GM21447 (cell line): ENCODE measurements around the gene SMG6.
A peak's percentile ranks its signal among the peaks of the same experiment; 100 is the strongest.
"Not testable (repeated sequence)": the region's sequence is repeated elsewhere in the genome, so short reads cannot be mapped to it uniquely, and the experiment has no call there.

Experiments used
- ATAC-seq: cut with Tn5 transposase; IDR thresholded peaks from one replicate; pipeline ENCODE4 v1.9.1; 2021; ENCODE audit not compliant: unreplicated experiment

The SMG6 gene

DNA sequence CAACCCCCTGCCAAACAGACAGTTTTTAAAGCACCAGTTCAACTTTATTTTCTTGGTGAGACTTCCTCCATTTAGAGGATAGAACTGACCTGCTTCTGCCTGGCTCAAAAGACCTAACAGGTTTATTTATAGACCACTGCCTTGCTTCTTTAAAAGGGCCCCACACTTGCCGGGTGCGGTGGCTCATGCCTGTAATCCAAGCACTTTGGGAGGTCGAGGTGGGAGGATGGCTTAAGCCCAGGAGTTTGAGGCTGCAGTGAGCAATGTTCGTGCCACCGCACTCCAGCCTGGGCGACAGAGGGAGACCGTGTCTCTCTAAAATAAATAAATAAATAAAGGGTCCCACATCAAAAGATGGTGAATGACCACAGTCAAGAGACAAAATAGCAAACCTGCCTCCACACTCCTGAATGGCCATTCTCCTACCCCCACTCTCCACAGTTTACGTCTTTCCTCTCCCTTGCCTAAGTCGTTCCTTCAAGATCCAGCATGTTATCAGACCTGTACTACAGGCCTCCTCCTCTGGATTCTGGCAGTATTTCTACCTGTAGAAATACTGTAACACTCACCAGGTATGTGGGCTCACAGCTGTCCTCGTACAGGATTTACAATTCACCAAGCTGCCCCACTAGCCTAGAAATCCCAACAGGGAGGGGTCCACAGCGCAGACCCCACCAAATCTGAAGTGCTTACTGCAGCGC is 95.6 kb downstream of the SMG6 start:
- no peak for ATAC-seq

DNA sequence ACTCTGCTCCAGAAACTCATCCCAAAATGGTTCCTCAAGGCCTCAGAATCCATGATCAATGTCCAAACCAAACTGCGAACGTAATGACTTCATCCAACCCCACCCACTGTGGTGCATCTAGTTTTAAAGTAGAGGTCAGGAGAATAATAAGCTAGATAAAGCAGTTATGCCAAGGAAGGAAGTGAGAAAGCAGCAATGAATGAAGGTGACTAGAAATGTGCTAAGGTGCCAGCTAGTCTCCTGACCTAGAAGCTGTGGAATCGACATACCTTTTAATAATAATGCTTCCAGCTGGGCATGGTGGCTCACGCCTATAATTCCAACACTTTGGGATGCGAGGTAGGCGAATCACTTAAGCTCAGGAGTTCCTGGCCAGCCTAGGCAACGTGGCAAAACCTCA is 99.2 kb downstream of the SMG6 start:
- ATAC-seq = no peak

DNA sequence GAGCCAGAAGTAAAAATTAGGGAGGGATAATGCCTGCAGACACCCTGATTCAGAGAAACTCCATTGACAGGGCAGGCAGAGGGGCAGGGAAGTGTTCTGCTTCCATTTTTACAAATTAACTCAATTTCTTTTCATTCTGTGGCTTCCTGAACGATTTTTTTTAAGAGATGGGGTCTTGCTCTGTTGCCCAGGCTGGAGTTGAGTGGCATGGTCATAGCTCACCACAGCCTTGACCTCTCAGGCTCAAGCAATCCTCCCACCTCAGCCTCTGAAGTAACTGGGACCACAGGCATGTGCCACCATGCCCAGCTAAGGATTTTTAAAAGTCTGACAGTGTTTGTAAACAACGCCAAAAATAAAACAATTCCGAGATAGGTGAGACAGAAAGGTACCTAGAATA is 99.8 kb downstream of the SMG6 start:
- no peak for ATAC-seq

DNA sequence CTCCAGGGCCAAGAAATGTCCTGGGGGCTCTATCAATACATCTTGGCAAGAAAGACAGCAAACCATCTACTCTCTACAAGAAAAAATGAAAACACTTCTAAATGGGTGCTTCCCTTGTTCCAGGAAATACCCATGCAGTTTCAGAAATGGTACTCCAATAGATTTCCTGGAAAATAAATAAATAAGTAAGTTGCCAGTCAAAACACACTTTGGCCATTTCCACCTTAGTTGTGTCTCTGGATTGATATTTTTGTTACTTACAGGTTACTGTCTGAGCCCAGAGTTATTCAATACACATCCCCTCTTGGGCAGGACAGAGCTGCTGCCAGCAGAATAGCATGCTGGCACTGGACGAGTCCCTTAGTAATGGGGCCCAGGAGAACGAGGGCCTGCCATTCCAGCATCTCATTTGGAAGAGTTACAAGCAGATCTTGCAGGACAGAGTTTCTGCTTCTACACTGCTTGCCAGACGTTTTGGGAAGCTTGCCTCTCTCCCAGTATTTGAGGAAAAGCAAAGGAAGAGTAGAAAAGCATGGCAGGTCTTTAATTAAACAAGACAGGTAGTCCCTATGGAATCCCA is 100.5 kb downstream of the SMG6 start:
- no peak for ATAC-seq

DNA sequence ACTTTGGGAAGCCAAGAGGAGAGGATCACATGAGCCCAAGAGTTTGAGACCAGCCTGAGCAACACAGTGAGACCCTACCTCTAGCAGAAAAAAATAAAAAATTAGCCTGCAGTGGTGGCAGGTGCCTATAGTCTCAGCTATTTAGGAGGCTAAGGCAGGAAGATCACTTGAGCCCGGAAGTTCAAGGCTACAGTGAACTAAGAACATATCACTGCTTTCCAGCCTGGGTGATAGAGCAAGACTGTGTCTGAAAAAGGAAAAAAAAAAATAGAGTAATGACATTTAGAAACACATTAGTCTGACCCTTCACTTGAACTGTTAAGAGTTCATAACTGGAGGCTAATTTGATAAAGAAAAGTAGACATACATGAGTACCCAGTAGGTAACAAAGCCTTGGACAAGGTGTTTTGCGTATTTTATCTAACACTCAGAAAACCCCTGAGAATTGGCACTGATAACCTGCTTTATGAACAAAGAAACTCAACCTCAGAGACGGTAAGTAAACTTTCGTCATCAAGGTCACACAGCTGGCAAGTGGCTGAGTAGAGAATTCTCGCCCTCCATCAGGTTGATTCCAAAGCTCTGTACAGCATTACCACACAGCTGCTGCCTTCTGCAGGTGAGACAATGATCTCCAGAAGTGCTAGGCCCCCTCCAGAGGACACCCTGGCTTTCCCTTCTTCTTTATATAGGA is 101.1 kb downstream of the SMG6 start:
- ATAC-seq = no peak

DNA sequence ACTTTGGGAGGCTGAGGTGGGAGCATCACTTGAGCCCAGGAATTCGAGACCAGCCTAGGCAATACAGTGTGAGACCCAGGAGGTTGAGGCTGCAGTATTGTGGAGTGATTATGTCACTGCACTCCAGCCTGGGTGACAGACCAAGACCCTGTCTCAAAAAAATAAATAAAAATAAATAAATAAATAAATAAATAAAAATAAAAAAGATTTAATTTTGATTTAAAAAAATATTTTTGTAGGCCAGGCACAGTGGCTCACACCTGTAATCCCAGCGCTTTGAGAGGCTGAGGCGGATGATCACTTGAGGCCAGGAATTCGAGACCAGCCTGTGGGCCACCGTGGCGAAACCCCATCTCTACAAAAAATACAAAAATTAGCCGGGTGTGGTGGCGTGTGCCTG is 104.2 kb downstream of the SMG6 start:
- ATAC-seq = not testable (repeated sequence)

DNA sequence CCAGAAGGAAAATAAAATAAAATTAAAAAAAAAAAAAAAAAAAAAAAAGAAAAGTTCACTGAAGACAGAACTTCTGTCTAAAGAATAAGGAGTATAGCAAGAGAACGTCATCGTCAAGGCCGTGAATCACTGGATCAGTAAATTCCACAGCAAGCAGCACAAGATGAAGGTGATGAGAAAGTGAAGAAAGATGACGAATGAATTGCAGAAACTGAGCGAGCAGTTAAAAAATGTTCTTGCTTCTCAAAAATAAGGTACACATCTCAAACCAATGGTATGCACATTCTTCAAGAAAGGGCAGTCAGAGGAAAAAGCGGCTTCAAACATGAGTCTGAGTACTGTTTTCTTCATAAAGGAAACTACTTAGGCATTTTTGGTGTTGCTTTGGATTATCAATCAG is 104.7 kb downstream of the SMG6 start:
- ATAC-seq = no peak

DNA sequence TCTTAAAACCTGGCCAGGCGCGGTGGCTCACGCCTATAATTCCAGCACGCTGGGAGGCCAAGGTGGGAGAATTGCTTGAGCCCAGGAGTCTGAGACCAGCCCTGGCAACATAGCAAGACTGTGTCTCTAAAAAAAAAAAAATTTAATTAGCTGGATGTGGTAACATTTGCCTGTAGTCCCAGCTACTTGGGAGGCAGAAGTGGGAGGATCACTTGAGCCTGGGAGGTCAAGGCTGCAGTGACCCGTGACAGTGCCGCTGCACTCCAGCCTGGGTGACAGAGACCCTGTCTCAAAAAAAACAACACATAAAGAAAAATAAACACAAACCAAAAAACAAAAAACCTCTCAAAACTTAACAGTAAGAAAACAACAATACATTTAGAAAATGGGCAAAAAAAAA is 106.3 kb downstream of the SMG6 start:
- ATAC-seq = no peak

DNA sequence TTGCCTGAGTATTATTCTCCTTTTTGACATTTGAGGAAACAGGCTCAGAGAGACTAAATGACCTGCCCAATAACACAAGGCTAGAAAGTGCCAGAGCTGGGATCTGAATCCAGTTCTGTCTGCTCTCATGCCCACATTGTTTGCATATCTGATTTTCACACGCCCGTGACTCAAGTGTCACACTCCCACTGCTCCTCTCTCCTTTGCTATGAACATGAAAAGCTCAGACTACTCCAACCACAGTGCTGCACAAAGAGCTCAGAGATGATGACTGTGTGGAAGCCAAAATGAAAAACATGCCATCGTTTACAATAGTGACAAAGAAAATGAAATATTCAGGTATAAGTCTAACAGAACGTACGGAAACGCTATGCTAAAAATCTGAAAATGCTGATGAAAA is 107.9 kb downstream of the SMG6 start:
- ATAC-seq = no peak

DNA sequence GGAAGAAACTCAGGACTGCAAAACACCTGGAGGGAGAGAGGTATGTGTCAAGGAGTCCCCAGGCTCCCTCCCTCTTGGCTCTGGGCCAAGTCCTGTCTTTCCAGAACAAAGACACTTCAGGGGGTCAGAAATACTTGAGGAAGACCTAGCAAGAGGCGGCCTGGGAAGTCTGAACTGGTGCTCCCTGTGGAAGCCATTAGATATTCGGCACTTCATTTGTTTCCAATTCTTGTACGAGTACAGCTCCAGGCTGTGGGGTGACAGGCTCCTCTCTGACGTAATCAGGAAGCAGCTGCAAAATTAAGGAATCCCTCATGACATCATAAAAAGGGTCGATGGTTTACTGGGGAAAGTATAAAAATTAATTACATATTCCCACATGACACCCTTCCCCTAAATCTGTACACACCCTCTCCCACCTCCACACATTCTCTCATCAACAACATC is 108.7 kb downstream of the SMG6 start:
- ATAC-seq = no peak

DNA sequence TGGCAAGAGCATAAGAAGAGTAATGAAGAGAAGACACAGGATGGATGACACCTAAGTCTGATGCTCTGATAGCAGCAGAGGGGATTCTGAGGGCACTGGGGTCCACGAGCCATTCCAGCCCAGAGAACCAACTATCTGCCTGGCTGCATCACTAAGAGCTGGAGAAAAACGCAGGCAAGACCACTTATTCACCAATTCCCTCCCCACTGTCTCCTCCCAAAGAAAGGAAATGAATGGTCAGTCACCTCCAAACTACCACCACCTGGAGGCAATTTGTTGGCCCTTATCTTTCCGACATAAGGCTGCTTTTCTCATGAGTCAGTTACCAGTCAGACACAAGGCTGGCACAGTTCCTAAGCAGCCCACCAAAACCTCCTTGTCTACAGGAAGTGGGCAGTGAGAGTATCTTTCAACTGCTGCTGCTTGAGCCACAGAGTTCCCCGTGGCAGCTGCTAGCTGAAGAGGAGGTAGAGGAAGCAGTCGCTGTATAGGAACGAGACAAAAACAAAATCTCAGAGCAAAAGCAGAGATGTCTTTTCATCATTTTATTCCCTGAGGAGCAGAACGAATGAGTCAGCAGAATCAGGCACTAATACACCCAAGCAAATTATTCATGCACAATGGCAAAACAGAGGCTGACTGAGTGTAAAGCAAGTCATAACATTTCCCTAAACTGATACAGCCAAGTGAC is 111.1 kb downstream of the SMG6 start:
- peak; percentile 48 for ATAC-seq

DNA sequence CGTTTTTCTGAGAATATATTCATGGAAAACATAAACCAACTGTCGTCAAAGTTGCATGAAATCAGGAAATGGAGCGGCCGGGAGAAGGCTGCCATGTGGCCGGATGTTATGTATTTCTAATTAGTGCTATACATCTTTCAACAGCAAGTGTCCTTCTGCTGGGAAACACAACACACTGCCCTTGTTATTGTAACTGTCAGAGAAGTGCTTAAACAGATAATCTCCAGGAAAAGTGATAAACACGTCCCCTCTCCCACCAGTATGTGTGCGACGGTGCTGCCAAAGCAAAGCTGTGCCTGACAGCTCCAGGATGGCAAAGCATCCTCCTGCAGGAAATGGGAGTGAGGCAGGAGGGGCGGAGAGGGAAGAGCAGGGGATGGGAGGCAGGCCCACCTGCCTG is 111.8 kb downstream of the SMG6 start:
- no peak for ATAC-seq

DNA sequence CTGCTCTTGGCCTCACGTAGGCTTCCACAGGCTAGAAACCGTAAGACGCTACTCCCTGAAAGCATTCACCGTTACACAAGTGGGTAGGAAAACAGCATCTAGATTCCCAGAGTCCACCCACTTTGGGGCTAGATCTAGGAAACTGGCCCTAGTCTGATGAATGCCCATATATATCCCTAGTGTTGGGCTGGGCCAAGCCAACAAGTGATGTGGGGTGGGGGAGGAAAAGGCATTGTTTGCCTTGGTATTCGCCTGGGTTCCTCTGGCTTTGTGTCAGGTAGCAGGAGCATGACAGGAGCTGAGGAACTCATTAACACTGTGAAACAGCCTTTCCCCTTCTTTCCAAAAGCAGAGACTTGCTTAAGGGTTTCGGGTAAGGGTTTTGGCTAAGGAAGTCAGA is 112.4 kb downstream of the SMG6 start:
- ATAC-seq = no peak

DNA sequence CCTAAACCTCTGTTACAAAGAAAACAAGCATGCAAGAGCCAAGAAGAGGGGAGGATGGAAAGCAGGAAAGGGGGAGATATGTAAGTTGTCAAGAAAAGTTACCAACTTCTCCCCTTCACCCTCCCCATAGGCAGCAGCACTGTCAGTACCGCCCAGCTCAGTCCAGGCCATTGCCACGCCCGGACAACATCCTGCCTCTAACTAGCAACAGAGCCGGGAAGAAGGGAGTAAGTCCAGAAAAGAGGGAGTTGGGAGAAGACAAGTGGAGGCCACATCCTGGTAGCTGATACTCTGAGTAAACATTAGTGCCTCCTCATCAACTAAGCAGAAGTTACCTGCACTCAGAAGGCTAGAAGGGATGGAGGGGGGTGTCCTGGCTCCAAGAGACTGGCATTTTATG is 113.6 kb downstream of the SMG6 start:
- no peak for ATAC-seq

DNA sequence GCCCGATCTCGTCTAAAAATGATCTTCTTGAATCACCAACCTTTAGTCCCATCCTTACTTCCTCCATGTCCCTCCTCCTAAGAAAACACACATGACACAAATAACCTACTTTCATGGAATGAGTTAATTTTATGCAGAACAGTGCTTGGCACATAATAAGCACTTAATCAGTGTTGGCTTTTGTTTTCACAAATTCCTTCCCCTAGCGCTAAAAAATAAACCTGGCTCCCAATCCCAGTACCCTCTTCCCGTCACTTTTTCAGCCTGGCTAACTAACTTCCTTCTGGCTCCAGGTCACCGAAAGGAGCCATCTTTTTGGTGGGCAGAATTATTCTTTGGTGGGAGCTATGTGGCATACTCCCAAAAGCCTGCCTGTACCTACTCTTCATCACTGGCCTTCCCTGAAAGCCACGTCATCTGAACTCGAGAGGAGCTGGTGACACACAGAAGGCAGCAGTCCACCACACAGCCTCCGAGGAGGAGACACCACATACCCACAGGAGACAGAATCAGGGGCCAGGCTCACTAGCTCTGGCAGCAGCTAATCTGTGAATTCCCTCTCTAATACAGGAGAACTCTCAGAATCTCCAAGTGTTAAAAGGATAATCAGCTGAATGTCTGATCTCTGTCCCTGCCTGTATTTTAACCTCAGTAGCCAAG is 114.5 kb downstream of the SMG6 start:
- ATAC-seq = no peak

DNA sequence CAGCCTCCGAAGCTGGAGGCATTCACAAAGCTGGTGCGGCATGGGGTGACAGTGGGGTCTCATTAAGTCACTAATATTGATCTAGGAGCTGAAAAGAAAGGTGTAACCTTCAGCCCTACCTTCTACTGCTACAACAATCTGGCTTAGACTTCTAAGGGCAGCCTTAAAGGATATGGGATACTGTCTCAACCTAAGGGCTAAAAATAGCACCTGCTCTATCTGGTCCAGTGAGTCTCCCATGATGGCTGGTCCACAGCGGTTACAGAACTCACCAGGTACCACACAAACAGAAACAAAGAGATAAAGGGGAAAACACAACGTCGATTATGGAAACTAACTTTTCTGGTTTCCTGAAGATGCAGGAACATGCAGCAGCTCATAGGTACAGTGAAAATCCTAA is 115.8 kb downstream of the SMG6 start:
- no peak for ATAC-seq

DNA sequence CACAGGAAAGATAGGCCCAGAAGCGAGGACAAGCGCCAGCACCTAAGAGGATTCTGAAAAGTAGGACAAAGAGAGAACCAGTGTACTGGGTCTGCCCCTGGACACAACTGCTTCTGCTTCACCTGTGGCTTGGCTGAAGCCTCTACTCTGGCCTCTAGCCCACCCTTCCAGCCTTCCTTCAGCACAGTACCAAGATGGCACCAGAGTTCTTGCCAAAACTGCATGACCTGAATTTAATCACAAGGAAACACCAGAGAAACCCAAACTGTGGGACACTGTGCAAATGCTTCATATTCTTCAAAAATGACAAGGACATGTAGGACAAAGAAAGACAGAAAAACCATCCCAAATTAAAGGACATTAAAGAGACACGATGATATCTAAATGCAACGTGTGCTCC is 116.6 kb downstream of the SMG6 start:
- no peak for ATAC-seq

DNA sequence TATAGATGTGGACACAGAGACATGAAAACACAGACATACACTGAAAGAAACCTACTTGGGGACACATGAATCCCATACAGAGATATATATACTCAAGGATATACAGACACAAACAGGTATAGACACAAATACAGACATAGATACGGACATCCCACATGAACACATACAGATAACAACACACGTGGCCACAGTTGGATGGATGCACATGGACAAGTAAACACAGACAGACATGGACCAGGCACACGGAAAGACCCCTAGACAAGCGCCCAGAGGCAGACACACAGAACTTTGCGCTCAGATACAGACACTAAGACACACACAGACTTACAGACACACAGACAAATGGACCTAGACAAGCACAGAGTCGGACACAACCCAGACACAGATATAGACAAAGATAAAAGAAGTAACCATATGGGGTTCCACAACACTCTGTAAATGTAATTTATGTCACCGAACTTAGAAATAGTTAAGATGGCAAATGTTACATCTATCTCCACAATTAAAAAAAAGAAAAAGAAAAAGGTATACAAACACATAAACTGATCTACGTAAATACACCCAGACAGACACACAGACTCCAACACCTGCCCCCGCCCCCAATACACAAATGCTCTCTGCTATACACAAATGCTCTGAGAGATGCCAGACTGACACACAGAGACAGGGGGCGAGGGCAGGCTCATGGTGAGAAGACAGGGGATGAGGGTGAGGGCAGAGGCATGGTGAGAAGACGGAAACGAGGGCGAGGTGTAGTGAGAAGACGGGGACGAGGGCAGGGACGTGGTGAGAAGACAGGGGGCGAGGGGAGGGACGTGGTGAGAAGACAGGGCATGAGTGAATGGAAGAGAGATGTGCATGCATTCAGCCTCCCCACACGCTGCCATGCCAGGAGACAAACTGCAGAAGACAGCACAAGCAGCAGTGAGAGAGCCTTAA is 118.3 kb downstream of the SMG6 start:
- ATAC-seq = no peak

DNA sequence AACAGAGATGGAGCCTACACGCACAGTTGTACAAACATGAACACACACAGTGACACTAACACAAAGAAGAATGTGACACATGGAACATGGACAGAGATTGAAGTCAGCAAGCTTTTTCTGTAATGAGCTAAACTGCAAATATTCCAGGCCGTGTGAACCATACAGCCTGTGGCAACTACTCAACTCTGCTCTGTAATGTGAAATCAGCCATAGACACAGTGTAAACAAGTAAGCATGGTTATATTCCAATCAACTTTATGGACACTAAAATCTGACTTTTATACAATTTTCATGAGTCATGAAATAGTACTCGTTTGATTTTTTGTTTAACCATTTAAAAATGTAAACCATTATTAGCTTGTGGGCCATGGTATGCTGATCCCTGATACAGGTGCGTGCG is 120.2 kb downstream of the SMG6 start:
- no peak for ATAC-seq

DNA sequence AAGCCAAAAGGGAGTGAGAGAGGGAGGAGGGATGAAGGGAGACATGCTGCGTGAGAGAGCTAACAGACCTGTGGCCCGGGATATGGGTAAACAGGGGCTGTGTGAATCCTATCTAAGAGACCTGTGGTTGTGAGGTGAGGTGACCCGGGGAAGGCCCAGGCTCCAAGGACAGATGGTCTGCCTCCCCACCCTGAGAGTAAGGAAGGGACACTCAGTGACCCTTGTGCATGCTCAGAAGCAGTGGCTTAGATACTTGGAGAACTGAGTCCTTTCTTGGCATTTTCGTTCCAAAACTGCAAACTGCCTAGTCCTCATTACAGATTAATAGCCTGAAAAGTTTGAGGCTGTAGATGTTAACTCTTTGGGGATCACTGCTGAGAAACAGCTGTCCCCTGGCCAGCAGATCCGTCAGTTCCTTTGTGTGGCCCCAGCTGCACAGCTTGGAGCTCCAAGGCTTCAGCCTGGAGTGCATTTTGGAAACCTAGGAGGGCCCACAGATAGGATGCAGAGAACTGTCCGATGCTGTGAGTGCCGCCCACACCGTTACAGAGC is 121.6 kb downstream of the SMG6 start:
- ATAC-seq = no peak
